K562 (cell line): Measurements from ENCODE around the gene TEX53. TPM values are rescaled to one million over a fixed set of nuclear protein-coding genes. Genes with fewer than 3 reads are reported as not detected.

Source experiments
- ATAC-seq: fragments of 200-7000 bp; cut with Tn5 transposase; 3 replicates; pipeline ENCODE4 v1.9.1; 2020; ENCODE audit warnings: moderate library complexity
- BruUV-seq: library from RNA; stranded (reverse); fragments of 400-500 nt; replicated peaks from 2 replicates; lab custom pipeline; 2021; lab: Mats Ljungman, UMichigan
- CTCF ChIA-PET: fragments of 300-600 bp; formaldehyde crosslinking; extraction: SDS; loops from one replicate; lab custom pipeline; 2021; ENCODE audit warnings: low intra/inter-chr PET ratio; lab: Yijun Ruan, JAX
- POLR2A ChIA-PET: fragments of 300-600, 350-650 bp; sonication (Branson Sonifier 250); formaldehyde crosslinking; extraction: SDS; loops from one replicate; lab custom pipeline; 2021; ENCODE audit warnings: antibody characterized with exemption, inconsistent platforms; lab: Yijun Ruan, JAX
- DNase-seq, 4 experiments: peaks; one replicate each; pipeline versions ENCODE4 v3.0.0 to v3.0.0-alpha.2; 2011 to 2018; ENCODE audit warnings: low spot score in 3 of 4, mixed read lengths in 3 of 4; ENCODE audit errors: extremely low read depth in 1 of 4
- FAIRE-seq: peaks from 2 replicates; lab custom pipeline; 2011; peaks lifted over from hg19 to GRCh38; lab: Jason Lieb, UNC
- H2AFZ ChIP-seq: 2 replicates; pipeline ENCODE4 v1.6.0; 2011; ENCODE audit warnings: low read depth, low read length, control low read depth, inconsistent platforms
- H3K27ac ChIP-seq: fragments of 200-600 bp; 3 replicates; pipeline ENCODE4 v1.8.0; 2011; ENCODE audit warnings: low read depth, mild to moderate bottlenecking, control low read depth, inconsistent platforms, low read length, moderate library complexity, mixed read lengths; ENCODE audit errors: extremely low read depth
- H3K27me3 ChIP-seq, 2 experiments: fragments of 300-600 bp in 1 of 2; 2 replicates in 1 of 2; 3 replicates in 1 of 2; pipeline versions ENCODE4 v1.6.0 to v1.8.0; 2011; ENCODE audit warnings: inconsistent platforms in 2 of 2, low read length in 2 of 2, mild to moderate bottlenecking in 1 of 2, mixed read lengths in 1 of 2, moderate library complexity in 1 of 2; ENCODE audit not compliant: control insufficient read depth in 2 of 2, insufficient read depth in 2 of 2
- H3K36me3 ChIP-seq: fragments of 300-600 bp; 3 replicates; pipeline ENCODE4 v1.8.0; 2011; ENCODE audit warnings: mild to moderate bottlenecking, low read length, inconsistent platforms; ENCODE audit not compliant: control insufficient read depth, insufficient read depth
- H3K4me1 ChIP-seq, 2 experiments: fragments of 200-600 bp in 1 of 2; replicated peaks in 1 of 2; 2 replicates in 1 of 2; 3 replicates in 1 of 2; pipeline versions ENCODE4 v1.5.1 to v1.8.0; 2011; ENCODE audit warnings: inconsistent platforms in 2 of 2, low read length in 2 of 2, mild to moderate bottlenecking in 1 of 2, mixed read lengths in 1 of 2, moderate library complexity in 1 of 2; ENCODE audit not compliant: control insufficient read depth in 2 of 2, insufficient read depth in 2 of 2
- H3K4me2 ChIP-seq: 2 replicates; pipeline ENCODE4 v1.6.1; 2011; ENCODE audit warnings: low read length, control low read depth, inconsistent platforms, mixed read lengths; ENCODE audit not compliant: insufficient read depth
- H3K4me3 ChIP-seq: fragments of 200-600 bp; sonication (generic), shearing (Covaris generic); 2 replicates; pipeline ENCODE4 v1.5.1; 2016; ENCODE audit warnings: control low read depth, inconsistent platforms
- H3K79me2 ChIP-seq: fragments of 200-600 bp; 3 replicates; pipeline ENCODE4 v1.8.0; 2011; ENCODE audit warnings: low read length, inconsistent platforms; ENCODE audit not compliant: control insufficient read depth, insufficient read depth
- H3K9ac ChIP-seq, 2 experiments: 2 replicates each; pipeline versions ENCODE4 v1.6.0 to v1.6.1; 2011; ENCODE audit warnings: low read depth in 2 of 2, low read length in 2 of 2, control low read depth in 1 of 2, inconsistent platforms in 1 of 2, mild to moderate bottlenecking in 1 of 2, mixed read lengths in 1 of 2; ENCODE audit not compliant: insufficient read depth in 1 of 2
- H3K9me1 ChIP-seq: one replicate; pipeline ENCODE4 v1.6.0; 2011; ENCODE audit warnings: inconsistent platforms, mild to moderate bottlenecking, low read length, moderate library complexity; ENCODE audit not compliant: control insufficient read depth, insufficient read depth
- H3K9me3 ChIP-seq: replicated peaks from 2 replicates; pipeline ENCODE4 v1.5.1; 2011; ENCODE audit warnings: low read depth, low read length, inconsistent platforms; ENCODE audit not compliant: control insufficient read depth, insufficient read depth
- H4K20me1 ChIP-seq: replicated peaks from 2 replicates; pipeline ENCODE4 v1.6.1; 2011; ENCODE audit warnings: low read length, inconsistent platforms, mixed read lengths; ENCODE audit not compliant: control insufficient read depth, insufficient read depth
- CBFA2T2 ChIP-seq: fragments of 450-650 bp; conservative IDR thresholded peaks from 2 replicates; pipeline ENCODE4 v1.6.1; 2017; ENCODE audit warnings: mild to moderate bottlenecking
- CCNT2 ChIP-seq: IDR thresholded peaks from 2 replicates; pipeline ENCODE4 v1.6.1; 2011; ENCODE audit warnings: borderline replicate concordance, low read depth, mild to moderate bottlenecking, moderate library complexity, mixed read lengths, low read length; ENCODE audit not compliant: insufficient read length; ENCODE audit errors: extremely low read depth
- CTCF ChIP-seq, 3 experiments: IDR thresholded peaks in 2 of 3; conservative IDR thresholded peaks in 1 of 3; 2 replicates each; pipeline ENCODE4 v1.5.1; 2011 to 2012; ENCODE audit warnings: low read length in 3 of 3, mild to moderate bottlenecking in 3 of 3, control low read depth in 2 of 3, improper control_type of control experiment in 1 of 3, inconsistent platforms in 1 of 3, low read depth in 1 of 3, mixed read lengths in 1 of 3, moderate library complexity in 1 of 3; ENCODE audit not compliant: insufficient read depth in 2 of 3
- HNRNPK ChIP-seq: fragments of 200-400 bp; formaldehyde crosslinking; IDR thresholded peaks from one replicate; pipeline ENCODE4 v1.6.1; 2018; ENCODE audit warnings: mild to moderate bottlenecking, low read depth, low read length; ENCODE audit not compliant: poor library complexity, severe bottlenecking
- HOXB6 ChIP-seq: fragments of 250-450 bp; sonication (Bioruptor Pico); IDR thresholded peaks from 2 replicates; pipeline ENCODE4 v1.5.1; 2022; ENCODE audit warnings: mild to moderate bottlenecking, borderline replicate concordance
- NELFE ChIP-seq: IDR thresholded peaks from 2 replicates; pipeline ENCODE4 v1.6.1; 2011; ENCODE audit warnings: mild to moderate bottlenecking; ENCODE audit not compliant: insufficient read depth, insufficient read length
- NFATC3 ChIP-seq: fragments of 450-650 bp; IDR thresholded peaks from 2 replicates; pipeline ENCODE4 v1.6.1; 2017; ENCODE audit warnings: mild to moderate bottlenecking
- NUFIP1 ChIP-seq: fragments of 450-650 bp; IDR thresholded peaks from 2 replicates; pipeline ENCODE4 v1.6.1; 2018; ENCODE audit not compliant: partially characterized antibody
- SIN3B ChIP-seq: fragments of 450-650 bp; IDR thresholded peaks from 2 replicates; pipeline ENCODE4 v1.6.1; 2017; ENCODE audit warnings: low read depth, mild to moderate bottlenecking, moderate library complexity
- TBP ChIP-seq: optimal IDR thresholded peaks from 2 replicates; pipeline ENCODE3; 2011; ENCODE audit warnings: low read depth, low read length, improper control_type of control experiment
- ZNF311 ChIP-seq: fragments of 250-450 bp; sonication (Bioruptor Pico); IDR thresholded peaks from 2 replicates; pipeline ENCODE4 v1.4.0; 2020; ENCODE audit warnings: mild to moderate bottlenecking, moderate library complexity
- ZNF696 ChIP-seq: fragments of 250-450 bp; sonication (Bioruptor Pico); conservative IDR thresholded peaks from 2 replicates; pipeline ENCODE4 v1.4.0; 2020; ENCODE audit warnings: mild to moderate bottlenecking, moderate library complexity
- ZNF76 ChIP-seq: fragments of 250-450 bp; sonication (Bioruptor Pico); IDR thresholded peaks from 2 replicates; pipeline ENCODE4 v1.4.0; 2020; ENCODE audit warnings: mild to moderate bottlenecking, moderate library complexity, borderline replicate concordance
- ZNF766 ChIP-seq: fragments of 200-800 bp; sonication (Bioruptor generic); conservative IDR thresholded peaks from 2 replicates; pipeline ENCODE4 v1.6.1; 2016; ENCODE audit warnings: missing genetic modification characterization, missing compliant biosample characterization
- WGBS: fragments of 100-300 bp; shearing (Covaris generic); methylation state at CpG from one replicate; pipeline ENCODE4 v1.1.6; 2016; ENCODE audit warnings: low coverage, mixed read lengths; ENCODE audit not compliant: insufficient coverage; ENCODE audit errors: missing lambda C conversion rate; 5-methylcytosine and 5-hydroxymethylcytosine counted together
- in situ Hi-C: fragments of 300-500 bp; cut with MboI; formaldehyde crosslinking; loops from 4 replicates; pipeline ENCODE4 v1.15.0; 2018; ENCODE audit warnings: inconsistent platforms, mixed read lengths
- intact Hi-C: fragments of 100-400 bp; cut with micrococcal nuclease; formaldehyde crosslinking; loops from 2 replicates; pipeline ENCODE4 v1.14.2; 2022
- polyA plus RNA-seq, 8 experiments: library from polyadenylated mRNA; depleted of rRNA in 4 of 8; stranded (reverse) in 5 of 8; unstranded in 3 of 8; fragments of >200 nt; fragmentation: Nextera tagmentation in 2 of 8; fragmentation: Illumina TruSeq in 1 of 8; extraction: Ambion mirVana in 2 of 8; extraction: Trizol in 1 of 8; gene quantifications; 2 replicates each; pipeline versions ENCODE4 v1.2.1 to v1.2.3, GENCODE V29; 2011 to 2014; ENCODE audit warnings: inconsistent platforms in 1 of 8, missing spikeins in 1 of 8
- total RNA-seq, 7 experiments: library from RNA; depleted of rRNA in 6 of 7; stranded (reverse); fragments of >200 nt in 6 of 7; fragmentation: Illumina TruSeq in 2 of 7; extraction: Trizol in 2 of 7; gene quantifications; 2 replicates each; pipeline versions ENCODE4 v1.2.1 to v1.2.3, GENCODE V29; 2011 to 2021; ENCODE audit warnings: low replicate concordance in 1 of 7

Gene TEX53
- total and polyA plus RNA-seq, 9 of the 15 experiments (the other 6 are each of a cell fraction or from before 2014, with no cell fraction given): not detected

DNA sequence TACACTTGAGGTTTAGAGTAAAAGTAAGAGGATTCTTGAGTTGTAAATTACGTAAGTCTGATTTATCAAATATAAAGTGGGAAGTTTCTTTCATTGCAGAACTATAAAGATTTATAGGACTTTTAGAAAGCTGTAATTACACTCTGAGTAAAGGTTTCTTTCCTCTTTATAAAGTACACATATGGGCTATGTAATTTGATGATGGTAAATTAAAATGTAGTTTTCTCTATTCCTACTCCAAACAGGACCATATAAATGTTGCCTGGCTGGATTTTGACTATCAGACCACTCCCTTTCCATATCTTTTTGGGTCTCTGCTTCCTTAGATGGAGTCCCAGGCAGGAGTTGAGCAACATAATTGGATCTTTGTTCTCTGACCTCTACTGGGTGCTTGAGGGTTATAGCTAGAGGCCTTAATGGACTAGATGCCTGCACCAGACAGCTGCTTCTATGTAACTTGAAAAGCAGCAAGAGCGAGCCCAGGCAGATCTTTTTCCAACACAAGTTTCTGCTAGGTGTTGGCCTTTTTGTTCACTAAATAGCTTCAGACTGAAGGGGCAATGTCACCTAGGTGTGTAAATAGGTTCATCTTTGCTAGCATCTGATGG, 35.7 kb upstream of the TEX53 start:
- Histone ChIP-seq H3K4me3 (no peak overlapping the region), H2AFZ (no peak overlapping the region), H3K36me3 (no peaks in the 10 kb centered on the region), H4K20me1 (no peaks in the 10 kb centered on the region), H3K9me1 (no peaks in the 10 kb centered on the region), H3K27me3 (peaks cover 5 to 6% of the 10 kb centered on the region in 2 experiments; a peak in 4 of 5 replicates), H3K9ac (no peak overlapping the region), H3K4me2 (no peak overlapping the region)
- no TSS peak for BruUV-seq
- no peak for DNase-seq
- POLR2A ChIA-PET: interaction anchor here (0.6 kb wide), 1 partner anchor 296 kb away, joined by 3 read pairs; no protein-coding TSS in a partner anchor
- intact Hi-C loops: no loop called here
- no peak for ATAC-seq
- 0% methylated on average over 2 of the region's 2 CpGs for WGBS
- no peak for TF ChIP-seq NFATC3
- TF ChIP-seq, all 486 proteins: peak for 0
- H3K4me1 ChIP-seq: no peaks in the 10 kb centered on the region
- FAIRE-seq: no peak
- H3K27ac ChIP-seq: no peak overlapping the region
- no peaks in the 10 kb centered on the region for H3K79me2 ChIP-seq
- no peaks in the 10 kb centered on the region for H3K9me3 ChIP-seq
- in situ Hi-C loops: no loop called here
- CTCF ChIA-PET: no interaction called here

DNA sequence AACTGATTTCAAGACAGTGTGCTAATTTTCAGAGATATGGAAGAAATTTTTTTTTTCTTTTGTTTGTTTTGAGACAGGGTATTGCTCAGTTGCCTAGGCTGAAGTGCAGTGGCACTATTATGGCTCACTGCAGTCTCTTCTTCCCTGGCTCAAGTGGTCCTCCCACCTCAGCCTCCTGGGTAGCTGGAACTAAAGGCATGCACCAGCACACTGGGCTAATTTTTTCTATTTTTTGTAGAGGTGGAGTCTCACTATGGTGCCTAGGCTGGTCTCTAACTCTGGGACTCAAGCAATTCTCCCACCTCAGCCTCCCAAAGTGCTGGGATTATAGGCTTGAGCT, 34.3 kb upstream of the TEX53 start:
- H3K36me3 ChIP-seq: no peaks in the 10 kb centered on the region
- H3K27me3 ChIP-seq: peaks cover 5 to 6% of the 10 kb centered on the region in 2 experiments; a peak in 4 of 5 replicates
- no peak overlapping the region for H2AFZ ChIP-seq
- POLR2A ChIA-PET: no interaction called here
- no peak overlapping the region for H3K4me2 ChIP-seq
- no peak overlapping the region for H3K4me3 ChIP-seq
- FAIRE-seq (no peak), ATAC-seq (no peak), DNase-seq (no peak)
- H3K79me2 ChIP-seq: no peaks in the 10 kb centered on the region
- H3K9ac ChIP-seq: no peak overlapping the region
- intact Hi-C loops: no loop called here
- CTCF ChIA-PET: no interaction called here
- TF ChIP-seq ZNF311 (no peak), SIN3B (no peak), TBP (no peak), ZNF696 (CRISPR knock-in tag) (no peak), ZNF76 (CRISPR knock-in tag) (no peak), NUFIP1 (no peak), CCNT2 (no peak), NELFE (no peak), ZNF766 (CRISPR knock-in tag) (no peak), CBFA2T2 (no peak), HOXB6 (no peak), HNRNPK (no peak), CTCF (IDR thresholded peaks at IDR 0.05 in 2 of 3, conservative IDR thresholded peaks at IDR 0.05 in 1 of 3; ENCODE audit: insufficient read depth in 2 of 3, low read depth in 1 of 3, low read length in 3 of 3) (no peak)
- H3K4me1 ChIP-seq: no peaks in the 10 kb centered on the region
- H3K9me3 ChIP-seq: no peaks in the 10 kb centered on the region
- in situ Hi-C loops: no loop called here
- no peaks in the 10 kb centered on the region for H4K20me1 ChIP-seq
- H3K9me1 ChIP-seq: no peaks in the 10 kb centered on the region
- no TSS peak for BruUV-seq
- no peak overlapping the region for H3K27ac ChIP-seq
